ENCODE data around the gene BIN1. TPM values are rescaled to one million over a fixed set of nuclear protein-coding genes. Genes with fewer than 3 reads are reported as not detected.

The BIN1 gene
- total RNA-seq, 2 experiments from 2014 or later, result 130 to 131 TPM

DNA sequence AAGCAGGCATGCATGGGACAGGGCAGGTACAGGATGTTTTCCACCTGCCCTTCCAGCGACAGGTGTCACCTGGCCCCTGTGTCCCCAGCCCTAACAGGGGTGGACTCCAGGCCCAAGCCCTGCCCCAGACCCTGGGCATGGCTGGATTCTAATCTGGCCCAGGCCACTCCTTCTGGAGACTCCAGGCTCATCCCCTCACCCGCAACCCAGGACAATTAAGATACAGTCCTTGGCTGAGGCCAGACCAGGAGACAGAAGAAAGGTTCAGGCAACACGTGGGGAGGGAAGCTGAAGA, 9.5 kb downstream of the BIN1 start:
- Mint-ChIP-seq H3K36me3 (ENCODE audit: low read depth) (no peaks in the 10 kb centered on the region), H3K27me3 (peaks cover 3% of the 10 kb centered on the region), H3K9me3 (no peaks in the 10 kb centered on the region), H3K4me1 (no peaks in the 10 kb centered on the region), H3K27ac (no peak overlapping the region), H3K4me3 (no peak overlapping the region)
- DNase-seq, result no peak
- ChIA-PET CTCF (no interaction called here), POLR2A (no interaction called here)

DNA sequence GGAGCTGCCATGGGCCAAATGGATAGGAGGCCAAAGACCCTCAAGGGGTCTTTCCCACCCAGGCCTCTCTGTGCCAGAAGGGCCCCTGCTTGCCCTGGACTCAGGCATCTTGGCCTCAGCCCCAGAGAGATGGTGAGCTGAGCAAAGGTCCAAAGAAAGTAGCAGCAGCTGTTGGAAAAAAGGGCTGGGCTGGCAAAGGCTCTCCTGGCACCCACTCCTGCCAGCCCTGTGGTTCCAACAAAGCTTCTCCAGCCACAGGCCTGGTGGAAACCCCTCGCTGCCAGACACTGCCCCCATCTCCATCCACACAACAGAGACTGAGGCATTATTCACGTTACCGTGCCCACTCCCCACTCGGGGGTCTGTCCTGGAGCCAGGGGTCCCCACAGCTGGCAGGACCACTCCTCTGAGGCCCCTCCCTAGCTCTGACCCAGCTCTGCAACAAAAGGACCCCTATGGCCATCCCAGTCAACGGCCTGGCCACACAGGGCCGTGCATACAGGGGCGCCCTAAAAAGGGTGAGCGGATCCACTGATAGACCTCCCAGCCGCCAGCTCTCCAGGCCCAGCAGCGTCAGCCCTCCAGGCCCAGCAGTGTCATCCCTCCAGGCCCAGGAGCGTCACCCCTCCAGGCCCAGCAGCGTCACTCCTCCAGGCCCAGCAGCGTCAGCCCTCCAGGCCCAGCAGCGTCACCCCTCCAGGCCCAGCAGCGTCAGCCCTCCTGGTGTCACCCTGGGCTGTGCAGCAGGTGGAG, 10.1 kb downstream of the BIN1 start:
- no peaks in the 10 kb centered on the region for H3K36me3 Mint-ChIP-seq (ENCODE audit: low read depth)
- H3K27ac Mint-ChIP-seq, result no peak overlapping the region
- H3K4me3 Mint-ChIP-seq, result no peak overlapping the region
- ChIA-PET POLR2A (no interaction called here), CTCF (no interaction called here)
- peaks cover 3% of the 10 kb centered on the region for H3K27me3 Mint-ChIP-seq
- DNase-seq, result no peak
- H3K4me1 Mint-ChIP-seq, result no peaks in the 10 kb centered on the region
- H3K9me3 Mint-ChIP-seq, result no peaks in the 10 kb centered on the region

DNA sequence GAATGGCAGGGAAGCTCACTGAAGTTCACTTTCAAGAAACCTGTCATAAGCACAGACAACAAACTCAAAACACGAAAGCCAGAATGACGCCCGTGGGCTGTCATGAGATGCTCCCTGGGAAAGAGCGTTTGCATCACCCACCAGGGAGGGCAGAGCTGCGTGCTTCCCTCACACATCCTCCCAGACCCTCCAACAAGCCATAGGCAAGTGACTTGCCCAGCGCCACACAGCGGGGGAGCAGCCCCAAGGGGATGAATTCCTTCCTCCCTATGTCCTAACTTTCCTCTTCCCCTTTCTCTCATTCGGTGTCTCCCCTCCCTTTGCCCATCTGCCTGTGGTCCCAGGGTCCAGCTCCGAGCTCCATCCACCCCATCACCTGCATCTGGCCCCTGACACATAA, 10.7 kb downstream of the BIN1 start:
- H3K4me3 Mint-ChIP-seq, result no peak overlapping the region
- POLR2A ChIA-PET, result no interaction called here
- H3K9me3 Mint-ChIP-seq, result no peaks in the 10 kb centered on the region
- H3K27ac Mint-ChIP-seq, result no peak overlapping the region
- CTCF ChIA-PET, result no interaction called here
- DNase-seq, result no peak
- H3K4me1 Mint-ChIP-seq, result no peaks in the 10 kb centered on the region
- peaks cover 3% of the 10 kb centered on the region for H3K27me3 Mint-ChIP-seq
- H3K36me3 Mint-ChIP-seq (ENCODE audit: low read depth), result no peaks in the 10 kb centered on the region

DNA sequence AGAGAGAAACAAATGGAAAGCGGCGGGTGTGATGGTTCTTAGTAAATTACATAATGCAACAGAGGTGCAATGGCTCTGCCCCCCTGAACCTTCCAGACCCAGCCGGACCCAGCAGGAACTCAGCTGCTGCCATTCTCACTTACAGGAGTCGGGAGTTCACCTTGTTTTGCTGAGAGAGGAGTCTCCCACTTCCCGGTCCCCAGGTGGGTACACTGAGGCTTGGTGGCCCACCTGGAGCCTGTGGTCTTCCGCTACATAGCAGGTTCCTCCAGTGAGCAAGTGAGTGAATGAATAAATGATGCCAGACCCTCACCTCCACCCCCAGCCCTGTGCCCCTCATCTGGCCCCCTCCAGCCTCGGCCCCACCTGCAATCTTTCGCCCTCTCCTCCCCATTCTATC, 11.2 kb downstream of the BIN1 start:
- ChIA-PET POLR2A (no interaction called here), CTCF (no interaction called here)
- H3K4me3 Mint-ChIP-seq, result no peak overlapping the region
- H3K27me3 Mint-ChIP-seq, result peaks cover 3% of the 10 kb centered on the region
- H3K36me3 Mint-ChIP-seq (ENCODE audit: low read depth), result no peaks in the 10 kb centered on the region
- H3K9me3 Mint-ChIP-seq, result no peaks in the 10 kb centered on the region
- DNase-seq, result no peak
- no peaks in the 10 kb centered on the region for H3K4me1 Mint-ChIP-seq
- no peak overlapping the region for H3K27ac Mint-ChIP-seq

DNA sequence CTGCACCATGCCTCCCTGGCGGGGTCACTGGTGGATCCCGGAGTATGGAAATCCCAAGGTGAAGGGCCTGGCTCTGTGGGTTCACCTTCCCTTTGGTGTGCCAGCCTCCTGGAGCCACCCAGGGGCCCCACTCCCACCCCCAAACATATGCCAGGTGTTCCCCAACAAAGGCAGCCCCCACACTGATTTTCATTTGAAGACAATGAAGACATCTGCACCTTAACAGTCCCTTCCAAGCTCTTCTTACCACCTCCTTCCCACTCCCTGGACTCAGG, 11.7 kb downstream of the BIN1 start:
- POLR2A ChIA-PET, result no interaction called here
- Mint-ChIP-seq H3K9me3 (no peaks in the 10 kb centered on the region), H3K27ac (no peak overlapping the region), H3K4me3 (no peak overlapping the region), H3K4me1 (no peaks in the 10 kb centered on the region), H3K36me3 (ENCODE audit: low read depth) (no peaks in the 10 kb centered on the region), H3K27me3 (peaks cover 3% of the 10 kb centered on the region)
- CTCF ChIA-PET, result no interaction called here
- no peak for DNase-seq

DNA sequence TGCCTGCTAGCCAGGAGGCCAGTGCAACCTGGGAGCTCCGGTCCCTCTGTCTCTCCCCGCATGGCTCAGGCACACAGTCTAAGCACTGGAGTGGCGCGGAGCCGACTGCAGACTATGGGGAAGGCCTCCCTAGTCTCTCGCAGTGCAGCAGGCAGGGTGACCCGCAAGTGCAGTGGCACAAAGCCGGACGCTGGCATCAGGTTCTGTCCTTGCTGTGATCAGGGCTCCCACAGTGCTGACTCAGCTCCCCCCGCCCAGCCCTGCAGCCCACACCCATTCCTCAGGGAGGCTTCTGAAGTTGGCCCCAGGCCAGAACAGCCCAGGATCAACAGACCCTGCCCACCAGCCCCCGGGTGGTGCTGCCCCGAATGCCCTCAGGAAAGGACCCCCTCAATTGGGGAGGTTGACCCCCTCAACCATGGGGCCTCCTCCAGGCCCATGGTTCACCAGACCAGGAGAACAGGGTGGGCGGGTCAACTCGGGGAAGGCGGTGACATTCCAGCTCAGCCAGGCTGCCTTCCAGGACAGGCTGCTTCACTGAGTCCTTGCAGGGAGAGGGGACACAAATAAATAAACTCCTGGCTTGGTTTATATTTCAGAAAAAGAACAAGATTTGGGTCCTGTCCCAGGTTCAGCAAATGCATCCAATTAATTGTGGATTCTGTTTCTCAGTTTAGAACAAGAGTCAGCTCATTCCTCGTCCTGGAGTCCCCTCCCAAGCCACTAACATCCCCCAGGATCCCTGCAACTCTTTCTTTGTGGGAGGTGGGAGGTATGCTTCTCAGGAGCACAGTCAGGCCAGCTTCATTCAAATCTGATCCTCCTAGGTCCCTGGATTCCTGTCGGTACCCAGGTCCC, 12.2 kb downstream of the BIN1 start:
- CTCF ChIA-PET, result no interaction called here

DNA sequence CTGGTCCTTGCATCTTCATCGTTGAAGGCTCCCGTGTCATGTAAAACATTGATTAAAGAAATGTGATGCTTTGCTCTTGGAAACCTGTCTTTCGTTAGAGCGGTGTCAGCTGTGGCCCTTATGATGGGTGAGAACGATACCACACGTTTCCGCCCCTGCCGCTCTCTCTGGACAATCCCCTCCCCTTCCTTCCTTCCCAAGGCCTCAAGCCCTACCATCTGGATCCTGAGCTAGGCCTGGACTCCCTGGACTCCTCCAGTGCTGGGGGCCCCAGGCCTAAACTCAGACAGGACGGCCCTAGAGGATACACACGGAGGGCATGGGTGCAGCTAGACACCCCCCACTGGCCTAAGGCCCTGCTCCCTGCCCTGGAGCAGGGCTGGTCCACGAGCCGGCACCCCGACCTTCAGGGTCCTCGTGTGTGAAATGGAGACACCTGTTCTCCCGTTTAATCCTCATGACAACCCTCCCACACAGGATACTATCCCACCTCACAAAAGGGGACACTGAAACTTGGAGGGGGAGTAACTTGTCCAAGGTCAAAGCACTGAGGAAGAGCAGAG, 13.2 kb downstream of the BIN1 start:
- ChIA-PET POLR2A (interaction anchor here (0.5 to 1.4 kb wide), 2 partner anchors 11 to 13 kb away, joined by 3 read pairs; no protein-coding TSS in a partner anchor), CTCF (no interaction called here)
- no peak overlapping the region for H3K4me3 Mint-ChIP-seq
- no peak overlapping the region for H3K27ac Mint-ChIP-seq
- H3K36me3 Mint-ChIP-seq (ENCODE audit: low read depth), result no peaks in the 10 kb centered on the region
- H3K9me3 Mint-ChIP-seq, result no peaks in the 10 kb centered on the region
- peaks cover 3% of the 10 kb centered on the region for H3K27me3 Mint-ChIP-seq
- no peak for DNase-seq
- H3K4me1 Mint-ChIP-seq, result no peaks in the 10 kb centered on the region

More for the DNA sequence above, 12.2 kb downstream of the BIN1 start:
- DNase-seq, result no peak
- no peak overlapping the region for H3K4me3 Mint-ChIP-seq
- POLR2A ChIA-PET, result no interaction called here
- H3K9me3 Mint-ChIP-seq, result no peaks in the 10 kb centered on the region
- no peaks in the 10 kb centered on the region for H3K4me1 Mint-ChIP-seq
- no peak overlapping the region for H3K27ac Mint-ChIP-seq
- H3K27me3 Mint-ChIP-seq, result peaks cover 3% of the 10 kb centered on the region
- no peaks in the 10 kb centered on the region for H3K36me3 Mint-ChIP-seq (ENCODE audit: low read depth)

DNA sequence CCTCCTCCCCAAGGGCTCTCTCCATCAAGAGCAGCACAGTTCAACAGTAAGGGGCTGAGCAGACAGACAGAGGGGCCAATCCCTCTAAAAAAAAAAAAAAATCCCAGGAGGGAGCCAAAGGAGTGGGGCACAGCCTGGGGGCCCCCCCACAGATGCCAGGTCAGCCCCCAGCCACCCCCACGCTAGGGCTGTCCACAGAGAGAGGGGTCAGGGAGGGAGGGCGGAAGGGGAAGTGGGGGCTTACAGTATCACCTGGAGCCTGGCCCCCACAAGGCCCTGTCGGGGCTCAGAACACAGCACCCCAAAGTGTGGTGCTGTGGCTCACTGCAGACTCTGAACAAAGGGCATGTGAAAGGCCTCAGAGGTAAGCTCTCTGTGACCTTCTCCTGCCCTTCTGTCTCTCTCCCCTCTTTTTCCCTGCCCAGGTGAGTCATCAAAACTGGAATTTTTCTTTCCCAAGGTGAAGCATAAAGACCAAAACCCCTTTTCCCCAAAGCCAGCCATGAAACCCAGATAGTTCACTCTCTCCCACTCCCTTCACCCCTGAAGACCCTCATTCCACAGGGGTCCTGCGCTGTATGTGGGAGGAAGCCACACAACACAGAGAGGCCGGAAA, 13.9 kb downstream of the BIN1 start:
- H3K27me3 Mint-ChIP-seq, result peaks cover 10% of the 10 kb centered on the region
- H3K4me1 Mint-ChIP-seq, result no peaks in the 10 kb centered on the region

DNA sequence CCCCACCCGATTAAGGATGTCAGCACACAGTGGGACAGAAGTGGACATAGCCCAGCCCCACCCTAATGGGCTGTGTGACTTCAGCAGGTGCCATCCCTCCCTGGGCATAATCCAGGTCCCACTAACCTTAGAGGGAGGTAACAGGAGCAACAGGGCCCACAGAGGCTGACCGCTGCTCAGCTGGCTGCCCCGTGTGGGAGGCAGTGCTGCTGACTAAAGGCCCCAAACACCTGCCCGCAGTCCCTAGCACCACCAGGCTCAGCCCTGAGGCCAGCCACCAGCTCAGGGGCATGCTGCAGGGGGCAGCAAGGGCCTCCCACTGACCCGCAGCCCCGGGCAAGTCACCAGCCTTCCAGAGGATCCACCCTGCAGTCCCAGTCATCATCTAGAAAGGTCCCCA, 14.6 kb downstream of the BIN1 start:
- DNase-seq, result no peak
- H3K27me3 Mint-ChIP-seq, result peaks cover 10% of the 10 kb centered on the region
- no peak overlapping the region for H3K27ac Mint-ChIP-seq
- H3K36me3 Mint-ChIP-seq (ENCODE audit: low read depth), result no peaks in the 10 kb centered on the region
- H3K4me3 Mint-ChIP-seq, result no peak overlapping the region
- no peaks in the 10 kb centered on the region for H3K9me3 Mint-ChIP-seq
- H3K4me1 Mint-ChIP-seq, result no peaks in the 10 kb centered on the region
- CTCF ChIA-PET, result no interaction called here
- POLR2A ChIA-PET, result interaction anchor here (1.2 kb wide), 1 partner anchor 11 kb away, joined by 5 read pairs; no protein-coding TSS in a partner anchor

More for the DNA sequence above, 13.9 kb downstream of the BIN1 start:
- POLR2A ChIA-PET, result interaction anchor here (0.5 to 1.4 kb wide), 2 partner anchors 11 to 12 kb away, joined by 3 read pairs; no protein-coding TSS in a partner anchor
- no peak for DNase-seq
- CTCF ChIA-PET, result no interaction called here
- no peak overlapping the region for H3K27ac Mint-ChIP-seq
- no peaks in the 10 kb centered on the region for H3K9me3 Mint-ChIP-seq
- H3K36me3 Mint-ChIP-seq (ENCODE audit: low read depth), result no peaks in the 10 kb centered on the region
- no peak overlapping the region for H3K4me3 Mint-ChIP-seq

DNA sequence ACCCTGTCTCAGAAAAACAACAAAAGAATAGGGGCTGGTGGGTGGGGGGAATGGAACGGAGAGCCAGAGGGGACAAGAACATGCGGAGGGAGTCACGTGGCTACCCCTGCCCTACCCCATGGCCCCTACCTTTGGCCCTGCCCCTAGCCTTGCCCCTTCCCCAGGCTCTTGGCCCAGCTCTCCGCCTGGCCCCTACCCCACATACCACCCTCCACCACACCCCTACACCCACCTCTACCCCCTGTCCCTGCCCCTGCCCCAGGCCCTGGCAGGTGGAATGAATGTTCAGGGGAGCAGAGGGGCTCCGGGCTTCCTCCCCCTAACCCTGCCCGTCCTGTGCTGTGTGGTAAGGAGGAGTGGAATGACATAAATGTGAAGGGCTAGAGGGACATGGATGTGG, 15.1 kb downstream of the BIN1 start:
- CTCF ChIA-PET, result no interaction called here
- H3K4me1 Mint-ChIP-seq, result no peaks in the 10 kb centered on the region
- peaks cover 10% of the 10 kb centered on the region for H3K27me3 Mint-ChIP-seq
- no peak overlapping the region for H3K27ac Mint-ChIP-seq
- H3K4me3 Mint-ChIP-seq, result no peak overlapping the region
- POLR2A ChIA-PET, result interaction anchor here (1.2 kb wide), 1 partner anchor 11 kb away, joined by 5 read pairs; no protein-coding TSS in a partner anchor
- H3K9me3 Mint-ChIP-seq, result no peaks in the 10 kb centered on the region
- DNase-seq, result no peak
- no peaks in the 10 kb centered on the region for H3K36me3 Mint-ChIP-seq (ENCODE audit: low read depth)

DNA sequence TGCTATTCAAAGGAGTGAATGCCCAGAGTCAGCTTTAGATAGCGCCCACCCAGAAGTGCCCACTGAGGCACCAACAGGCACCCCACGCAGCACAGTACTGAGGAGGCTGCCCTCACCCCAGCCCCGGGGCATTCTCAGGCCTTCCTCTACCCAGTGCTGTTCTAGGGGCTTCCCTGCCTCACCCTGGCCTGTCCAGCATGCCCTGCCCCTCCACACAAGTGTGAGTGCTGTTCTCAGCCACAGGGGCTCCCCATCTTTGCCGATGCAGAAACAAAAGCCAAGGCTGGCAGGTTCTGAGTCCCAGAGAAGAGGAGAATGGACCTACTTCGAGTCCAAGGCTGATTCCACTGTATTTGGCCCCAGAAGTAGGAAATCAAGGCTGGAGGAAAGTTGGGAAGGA, 15.8 kb downstream of the BIN1 start:
- no peak overlapping the region for H3K4me3 Mint-ChIP-seq
- peaks cover 10% of the 10 kb centered on the region for H3K27me3 Mint-ChIP-seq
- H3K4me1 Mint-ChIP-seq, result peaks cover 1% of the 10 kb centered on the region
- no peak overlapping the region for H3K27ac Mint-ChIP-seq
- CTCF ChIA-PET, result no interaction called here
- H3K36me3 Mint-ChIP-seq (ENCODE audit: low read depth), result no peaks in the 10 kb centered on the region
- no peaks in the 10 kb centered on the region for H3K9me3 Mint-ChIP-seq
- no peak for DNase-seq
- POLR2A ChIA-PET, result no interaction called here

DNA sequence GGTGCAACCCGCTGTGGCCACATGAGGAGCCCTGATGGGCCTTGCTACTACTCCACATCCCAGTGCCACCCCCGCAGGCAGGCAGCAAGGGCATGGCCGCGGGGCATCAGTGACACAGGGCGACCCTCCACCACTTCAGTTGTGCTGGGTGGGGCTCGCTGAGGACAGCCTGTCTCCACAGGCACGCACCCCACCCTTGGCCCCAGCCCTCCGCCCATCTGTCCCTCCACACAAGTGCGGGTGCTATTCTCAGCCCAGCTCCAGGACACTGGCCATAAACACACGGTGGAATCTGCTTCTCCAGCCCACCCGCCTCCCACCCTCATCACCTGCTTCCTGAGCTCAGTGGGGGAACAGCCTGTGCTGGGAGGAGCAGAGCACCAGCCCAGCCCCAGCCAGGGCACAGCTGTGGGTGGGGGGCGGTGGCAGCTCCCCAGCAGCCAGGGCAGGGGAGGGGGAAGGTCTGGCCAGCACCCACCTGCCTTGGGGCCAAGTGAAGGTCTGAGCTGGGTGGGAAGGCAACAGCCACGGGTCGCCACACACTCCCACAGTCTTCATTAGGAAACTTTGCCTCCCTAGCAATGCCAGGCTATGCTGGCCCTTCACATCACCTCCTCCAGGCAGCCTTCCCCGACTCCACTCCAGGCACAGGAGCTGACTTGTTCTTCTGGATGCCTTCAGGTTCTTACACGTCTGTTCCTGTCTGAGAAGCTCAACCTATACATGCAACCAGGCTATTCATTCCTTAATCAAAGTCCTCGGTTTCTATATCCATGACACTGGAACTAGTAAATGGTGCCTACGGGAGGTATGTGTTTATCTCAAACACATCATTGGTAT, 16.5 kb downstream of the BIN1 start:
- H3K4me1 Mint-ChIP-seq, result peaks cover 1% of the 10 kb centered on the region
- ChIA-PET POLR2A (interaction anchor here (1.9 kb wide), 1 partner anchor 10 kb away, joined by 6 read pairs; no protein-coding TSS in a partner anchor), CTCF (no interaction called here)
- H3K27me3 Mint-ChIP-seq, result peaks cover 10% of the 10 kb centered on the region
- no peak overlapping the region for H3K27ac Mint-ChIP-seq
- H3K9me3 Mint-ChIP-seq, result no peaks in the 10 kb centered on the region
- DNase-seq, result no peak
- no peaks in the 10 kb centered on the region for H3K36me3 Mint-ChIP-seq (ENCODE audit: low read depth)
- no peak overlapping the region for H3K4me3 Mint-ChIP-seq

Measured in activated CD4-positive, alpha-beta memory T cell treated with anti-CD3 and anti-CD28 coated beads, Interleukin-2, amount 10 ng/mL, durations not matched to agents 7 days and 5 days (primary cell).